Heart right ventricle (tissue), 16 donors: ENCODE measurements around the gene HDGFL1. TPM values are rescaled to one million over a fixed set of nuclear protein-coding genes. Genes with fewer than 3 reads are reported as not detected.
A peak's percentile ranks its signal among the peaks of the same experiment; 100 is the strongest.

ENCODE experiments used
- ATAC-seq, 8 donors: fragments of 200-7000 bp; cut with Tn5 transposase; one replicate each; pipeline ENCODE4 v1.9.1; 2020; ENCODE audit warnings: mild to moderate bottlenecking in 8 of 8, moderate library complexity in 8 of 8, moderate number of reproducible peaks in 1 of 8
- DNase-seq, 2 donors: peaks; one replicate each; pipeline ENCODE4 v3.0.0-alpha.2; 2020
- H3K27ac ChIP-seq, 10 donors: fragments of 200-600 bp; sonication (generic) in 2 of 10; one replicate each; pipeline versions ENCODE4 v1.5.0 to v1.8.0; 2020 to 2022; ENCODE audit warnings: mild to moderate bottlenecking in 3 of 10
- H3K27me3 ChIP-seq, 7 donors: fragments of 200-600 bp; one replicate each; pipeline ENCODE4 v1.8.0; 2021 to 2022; ENCODE audit warnings: mild to moderate bottlenecking in 2 of 7
- H3K36me3 ChIP-seq, 9 donors: fragments of 200-600 bp; sonication (generic) in 1 of 9; one replicate each; pipeline versions ENCODE4 v1.5.0 to v1.8.0; 2020 to 2022; ENCODE audit warnings: mild to moderate bottlenecking in 2 of 9
- H3K4me1 ChIP-seq, 9 donors: fragments of 200-600 bp; sonication (generic) in 1 of 9; one replicate each; pipeline versions ENCODE4 v1.5.0 to v1.8.0; 2020 to 2022; ENCODE audit warnings: mild to moderate bottlenecking in 4 of 9
- H3K4me3 ChIP-seq, 10 donors: fragments of 200-600 bp; sonication (generic) in 2 of 10; one replicate each; pipeline versions ENCODE4 v1.5.0 to v1.8.0; 2020 to 2022; ENCODE audit warnings: mild to moderate bottlenecking in 7 of 10, moderate library complexity in 2 of 10
- H3K9me3 ChIP-seq, 11 donors: fragments of 200-600 bp in 10 of 11; sonication (generic) in 2 of 11; one replicate each; pipeline versions ENCODE4 v1.5.0 to v1.8.0; 2013 to 2022; ENCODE audit warnings: mild to moderate bottlenecking in 2 of 11, control low read depth in 1 of 11, moderate library complexity in 1 of 11
- CTCF ChIP-seq, 9 donors: fragments of 200-600 bp; sonication (generic) in 2 of 9; IDR thresholded peaks; one replicate each; pipeline versions ENCODE4 v1.5.0 to v1.8.0; 2021 to 2022; ENCODE audit warnings: antibody characterized with exemption in 9 of 9, mild to moderate bottlenecking in 5 of 9, moderate library complexity in 1 of 9
- WGBS, 2 donors: extraction: QIAGEN DNeasy Blood & Tissue Kit; methylation state at CpG; one replicate each; pipeline ENCODE4 v1.1.7; 2013; ENCODE audit warnings: inconsistent platforms in 1 of 2; 5-methylcytosine and 5-hydroxymethylcytosine counted together
- intact Hi-C, 10 donors: fragments of 100-400 bp; cut with DNase I; formaldehyde crosslinking; loops; one replicate each; pipeline versions ENCODE4 v1.11.1 to v1.14.2; 2022
- polyA plus RNA-seq, 2 donors: library from polyadenylated mRNA; stranded (reverse); fragments of 200-250 nt; gene quantifications; one replicate each; pipeline ENCODE4 v1.2.3, GENCODE V29; 2013
- total RNA-seq, 10 donors: library from RNA; stranded (reverse); fragmentation: NEBNext Ultra II Directional in 3 of 10; extraction: Animal tissue kit (Norgen Biotek cat#: 25700) in 3 of 10; gene quantifications; one replicate each; pipeline versions ENCODE4 v1.2.1 to v1.2.4, GENCODE V29; 2021 to 2023
- donor health status: Arrhythmogenic right ventricular cardiomyopathy.
- donor health status: ischemic (EF 13 %, LVEDD 7.1; RV severe dilation, severe dysfunction).
- donor health status: healthy with polysubstance abuse.
- donor health status: DM: no; HTN: yes; CAD: no.
- donor health status: DM: no; HTN: no; CAD: no.
- donor health status: ischemic (EF 25% LVEDD 6.9; RV normal size, moderate dysfunction).
- donor health status: ischemic (EF 25% LVEDD 5.7; RV mildly dilated, moderate dysfunction).
- donor health status: healthy.
- donor health status: DM: yes; HTN: yes; CAD: no.
- donor health status: Ischemic cardiomyopathy.
- donor health status: ischemic (EF 35%, LVEDD 5.7; RV mildly dilated, moderate dysfunction).
- donor health status: nonischemic (EF 11% LVEDD 7.7; RV severe dilation, severe dysfunction).
- donor health status: DM: yes; HTN: yes; CAD: no.
- donor health status: PGD.
- donor health status: ischemic (EF 29% LVEDD 5.4; RV normal size, mild dysfunction).
- donor health status: nonischemic (EF 23%, LVEDD 6.1; RV moderate dilation, normal function).

HDGFL1 gene
- total and polyA plus RNA-seq, 12 donors, result not detected

GRCh38 chr6:22583927-22584326, 14.6 kb downstream of the HDGFL1 start:
- intact Hi-C loops, result no loop called here
- H3K27ac ChIP-seq, result no peak overlapping the region
- H3K36me3 ChIP-seq, result no peaks in the 10 kb centered on the region
- peak in 1 of 8 donors; percentile 56 for ATAC-seq
- WGBS, 2 donors, result 91 to 100% methylated on average over 1 of the region's 1 CpG
- H3K9me3 ChIP-seq, result no peaks in the 10 kb centered on the region
- no peak for DNase-seq
- no peak for TF ChIP-seq CTCF (IDR thresholded peaks at IDR 0.05)
- H3K27me3 ChIP-seq, result no peaks in the 10 kb centered on the region
- H3K4me3 ChIP-seq, result no peak overlapping the region
- H3K4me1 ChIP-seq, result no peaks in the 10 kb centered on the region

- ATAC-seq, result no peak
These were observed 19.8 kb downstream of the HDGFL1 start for GRCh38 chr6:22589118-22589517.

GRCh38 chr6:22590423-22590822, 21.1 kb downstream of the HDGFL1 start:
- Histone ChIP-seq H3K27me3 (no peaks in the 10 kb centered on the region), H3K27ac (no peak overlapping the region), H3K4me1 (peaks cover 0 to 8% (median 0%) of the 10 kb centered on the region in 9 donors), H3K4me3 (no peak overlapping the region), H3K9me3 (no peaks in the 10 kb centered on the region), H3K36me3 (no peaks in the 10 kb centered on the region)
- DNase-seq (no peak), ATAC-seq (no peak)
- intact Hi-C loops, result no loop called here
- TF ChIP-seq CTCF (IDR thresholded peaks at IDR 0.05), result no peak
- 41 to 49% methylated on average over 4 of the region's 4 CpGs for WGBS, 2 donors

More at GRCh38 chr6:22589118-22589517, 19.8 kb downstream of the HDGFL1 start:
- H3K27ac ChIP-seq, result no peak overlapping the region
- intact Hi-C loops, result no loop called here
- no peaks in the 10 kb centered on the region for H3K36me3 ChIP-seq
- H3K4me3 ChIP-seq, result no peak overlapping the region
- H3K27me3 ChIP-seq, result no peaks in the 10 kb centered on the region
- H3K4me1 ChIP-seq, result peaks cover 0 to 8% (median 0%) of the 10 kb centered on the region in 9 donors
- no peak for TF ChIP-seq CTCF (IDR thresholded peaks at IDR 0.05)
- DNase-seq, result no peak
- no peaks in the 10 kb centered on the region for H3K9me3 ChIP-seq

- TF ChIP-seq CTCF (IDR thresholded peaks at IDR 0.05), result no peak
- H3K9me3 ChIP-seq, result no peaks in the 10 kb centered on the region
- 89 to 96% methylated on average over 3 of the region's 3 CpGs for WGBS, 2 donors
- intact Hi-C loops, result no loop called here
- no peaks in the 10 kb centered on the region for H3K27me3 ChIP-seq
- no peak for DNase-seq
- ATAC-seq, result no peak
- H3K4me1 ChIP-seq, result peaks cover 0 to 8% (median 0%) of the 10 kb centered on the region in 9 donors
- no peak overlapping the region for H3K4me3 ChIP-seq
- no peaks in the 10 kb centered on the region for H3K36me3 ChIP-seq
- no peak overlapping the region for H3K27ac ChIP-seq
These were observed 24.5 kb downstream of the HDGFL1 start for GRCh38 chr6:22593895-22594294.
